Stomach (tissue), 4 donors: ENCODE measurements around the gene ACSBG1.

Experiments used
- EP300 ChIP-seq: sonication (generic); formaldehyde crosslinking; IDR thresholded peaks from one replicate; pipeline ENCODE4 v1.6.1; 2017; ENCODE audit warnings: antibody characterized with exemption
- POLR2A ChIP-seq, 4 donors: fragments of 450-650 bp; IDR thresholded peaks; one replicate each; pipeline ENCODE4 v1.6.1; 2016; ENCODE audit warnings: antibody characterized with exemption in 4 of 4, control low read depth in 2 of 4, mild to moderate bottlenecking in 1 of 4, moderate library complexity in 1 of 4
- POLR2AphosphoS5 ChIP-seq, 3 donors: sonication (generic); formaldehyde crosslinking; IDR thresholded peaks; one replicate each; pipeline ENCODE4 v1.6.1; 2016; ENCODE audit warnings: antibody characterized with exemption in 3 of 3
- TF ChIP-seq, protein P1 (sequence below), 7 experiments: fragments of 450-650 bp in 4 of 7; fragments of 200-600 bp in 3 of 7; sonication (generic) in 3 of 7; IDR thresholded peaks; one replicate each; pipeline ENCODE4 v1.5.1; 2016 to 2019; ENCODE audit warnings: antibody characterized with exemption in 7 of 7, control low read depth in 2 of 7, mild to moderate bottlenecking in 1 of 7

DNA sequence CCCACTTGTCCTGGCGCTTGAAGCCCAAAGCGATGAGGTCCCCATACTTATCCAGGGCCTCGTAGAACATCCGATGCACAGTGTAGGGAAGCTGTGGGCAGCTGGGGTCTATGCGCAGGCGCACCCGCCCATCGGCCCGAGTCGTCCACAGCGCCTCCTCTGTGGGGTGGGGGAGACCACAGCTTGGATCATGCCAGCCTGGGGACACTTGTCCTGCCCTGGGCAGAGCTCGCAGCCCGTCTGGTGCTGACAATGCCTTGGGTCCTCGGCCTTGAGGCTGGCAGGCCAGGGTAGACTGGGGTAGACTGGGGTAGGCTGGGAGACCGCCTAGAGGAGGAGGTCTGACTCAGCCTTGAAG, 39.8 kb downstream of the ACSBG1 start:
- TF ChIP-seq, protein P1, sequence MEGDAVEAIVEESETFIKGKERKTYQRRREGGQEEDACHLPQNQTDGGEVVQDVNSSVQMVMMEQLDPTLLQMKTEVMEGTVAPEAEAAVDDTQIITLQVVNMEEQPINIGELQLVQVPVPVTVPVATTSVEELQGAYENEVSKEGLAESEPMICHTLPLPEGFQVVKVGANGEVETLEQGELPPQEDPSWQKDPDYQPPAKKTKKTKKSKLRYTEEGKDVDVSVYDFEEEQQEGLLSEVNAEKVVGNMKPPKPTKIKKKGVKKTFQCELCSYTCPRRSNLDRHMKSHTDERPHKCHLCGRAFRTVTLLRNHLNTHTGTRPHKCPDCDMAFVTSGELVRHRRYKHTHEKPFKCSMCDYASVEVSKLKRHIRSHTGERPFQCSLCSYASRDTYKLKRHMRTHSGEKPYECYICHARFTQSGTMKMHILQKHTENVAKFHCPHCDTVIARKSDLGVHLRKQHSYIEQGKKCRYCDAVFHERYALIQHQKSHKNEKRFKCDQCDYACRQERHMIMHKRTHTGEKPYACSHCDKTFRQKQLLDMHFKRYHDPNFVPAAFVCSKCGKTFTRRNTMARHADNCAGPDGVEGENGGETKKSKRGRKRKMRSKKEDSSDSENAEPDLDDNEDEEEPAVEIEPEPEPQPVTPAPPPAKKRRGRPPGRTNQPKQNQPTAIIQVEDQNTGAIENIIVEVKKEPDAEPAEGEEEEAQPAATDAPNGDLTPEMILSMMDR (IDR thresholded peaks at IDR 0.05): no peak
- TF ChIP-seq POLR2AphosphoS5 (IDR thresholded peaks at IDR 0.05) (no peak), EP300 (no peak), POLR2A (IDR thresholded peaks at IDR 0.05) (no peak)
